Stimulated activated CD8-positive, alpha-beta memory T cell treated with anti-CD3 and anti-CD28 coated beads, Interleukin-7, amount 100 ng/mL, for 24 hours (primary cell): ENCODE results near the gene EPHB6.

Experiments used
- DNase-seq: peaks from one replicate; pipeline ENCODE4 v3.0.0-alpha.2; 2020; ENCODE audit warnings: low read depth

Gene EPHB6

GRCh38 chr7:142898377-142899170 lies 43.7 kb downstream of the EPHB6 start:
- no peak for DNase-seq

GRCh38 chr7:142899661-142900060 lies 44.8 kb downstream of the EPHB6 start:
- DNase-seq = no peak

GRCh38 chr7:142901426-142902259 lies 46.8 kb downstream of the EPHB6 start:
- DNase-seq = no peak

GRCh38 chr7:142904128-142904527 lies 49.3 kb downstream of the EPHB6 start:
- DNase-seq = no peak

- no peak for DNase-seq
Measured at GRCh38 chr7:142905759-142906158, 50.9 kb downstream of the EPHB6 start.

GRCh38 chr7:142906643-142907042 lies 51.8 kb downstream of the EPHB6 start:
- no peak for DNase-seq

- no peak for DNase-seq
Measured at GRCh38 chr7:142908290-142908689, 53.4 kb downstream of the EPHB6 start.

GRCh38 chr7:142908921-142909890 lies 54.3 kb downstream of the EPHB6 start:
- no peak for DNase-seq

- DNase-seq = no peak
Measured at GRCh38 chr7:142910031-142910433, 55.2 kb downstream of the EPHB6 start.

- no peak for DNase-seq
Measured at GRCh38 chr7:142910481-142910880, 55.6 kb downstream of the EPHB6 start.

- no peak for DNase-seq
Measured at GRCh38 chr7:142913051-142913450, 58.2 kb downstream of the EPHB6 start.

- DNase-seq = no peak
Measured at GRCh38 chr7:142913566-142913965, 58.7 kb downstream of the EPHB6 start.

- DNase-seq = no peak
Measured at GRCh38 chr7:142914121-142914520, 59.2 kb downstream of the EPHB6 start.

- DNase-seq = no peak
Measured at GRCh38 chr7:142915315-142915714, 60.4 kb downstream of the EPHB6 start.

- no peak for DNase-seq
Measured at GRCh38 chr7:142916508-142916907, 61.6 kb downstream of the EPHB6 start.

- no peak for DNase-seq
Measured at GRCh38 chr7:142917447-142917846, 62.6 kb downstream of the EPHB6 start.

GRCh38 chr7:142918901-142919300 lies 64.0 kb downstream of the EPHB6 start:
- DNase-seq = no peak

- DNase-seq = no peak
Measured at GRCh38 chr7:142919656-142920055, 64.8 kb downstream of the EPHB6 start.
